Measurements from ENCODE around the gene KCNIP3. TPM values are rescaled to one million over a fixed set of nuclear protein-coding genes. Genes with fewer than 3 reads are reported as not detected.

KCNIP3 gene
- total RNA-seq, 1 experiment from 2014 or later, result 19.1 TPM

DNA sequence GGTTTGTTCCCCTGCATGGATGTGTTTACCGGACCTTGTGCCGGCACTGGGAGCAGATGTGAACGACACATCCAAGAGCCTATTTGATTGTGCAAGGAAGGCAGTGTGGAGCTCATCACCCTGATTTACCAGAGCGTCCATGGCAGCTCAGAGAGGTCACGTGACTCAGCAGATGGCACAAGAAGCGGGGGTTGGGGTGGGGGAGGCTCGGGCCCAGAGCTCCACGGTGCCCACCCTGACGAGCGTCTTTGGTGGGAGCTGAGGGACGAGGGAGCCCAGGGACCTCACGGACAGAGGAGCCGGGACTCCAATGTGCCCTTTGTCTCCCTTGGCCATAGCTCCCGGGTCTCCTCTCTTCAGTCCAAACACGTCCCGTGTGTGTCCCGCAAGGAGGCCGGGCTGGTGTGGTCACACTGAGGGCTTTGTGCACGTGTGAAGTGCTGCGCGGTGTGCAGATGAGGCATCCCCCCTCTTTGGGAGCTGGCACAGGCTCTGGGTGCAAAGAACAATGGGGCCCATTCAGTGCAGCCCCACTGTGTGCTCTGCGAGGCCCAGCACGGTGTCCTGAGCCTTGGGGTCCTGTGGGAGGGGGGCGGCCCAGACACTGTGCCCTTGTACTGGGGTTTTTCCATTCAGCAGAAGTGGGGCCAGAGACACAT, 15.5 kb downstream of the KCNIP3 start:
- TF ChIP-seq EZH2 (IDR thresholded peaks at IDR 0.05; ENCODE audit: low read length, unreplicated experiment), result no peak
- TF ChIP-seq EZH2phosphoT487 (IDR thresholded peaks at IDR 0.05; ENCODE audit: borderline replicate concordance, low read length), result no peak
- TF ChIP-seq, protein P1, sequence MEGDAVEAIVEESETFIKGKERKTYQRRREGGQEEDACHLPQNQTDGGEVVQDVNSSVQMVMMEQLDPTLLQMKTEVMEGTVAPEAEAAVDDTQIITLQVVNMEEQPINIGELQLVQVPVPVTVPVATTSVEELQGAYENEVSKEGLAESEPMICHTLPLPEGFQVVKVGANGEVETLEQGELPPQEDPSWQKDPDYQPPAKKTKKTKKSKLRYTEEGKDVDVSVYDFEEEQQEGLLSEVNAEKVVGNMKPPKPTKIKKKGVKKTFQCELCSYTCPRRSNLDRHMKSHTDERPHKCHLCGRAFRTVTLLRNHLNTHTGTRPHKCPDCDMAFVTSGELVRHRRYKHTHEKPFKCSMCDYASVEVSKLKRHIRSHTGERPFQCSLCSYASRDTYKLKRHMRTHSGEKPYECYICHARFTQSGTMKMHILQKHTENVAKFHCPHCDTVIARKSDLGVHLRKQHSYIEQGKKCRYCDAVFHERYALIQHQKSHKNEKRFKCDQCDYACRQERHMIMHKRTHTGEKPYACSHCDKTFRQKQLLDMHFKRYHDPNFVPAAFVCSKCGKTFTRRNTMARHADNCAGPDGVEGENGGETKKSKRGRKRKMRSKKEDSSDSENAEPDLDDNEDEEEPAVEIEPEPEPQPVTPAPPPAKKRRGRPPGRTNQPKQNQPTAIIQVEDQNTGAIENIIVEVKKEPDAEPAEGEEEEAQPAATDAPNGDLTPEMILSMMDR (conservative IDR thresholded peaks at IDR 0.05; ENCODE audit: low read depth, low read length), result no peak
- no TSS peak for BruUV-seq (replicated peaks)
- Histone ChIP-seq H3K4me1 (ENCODE audit: insufficient read depth, low read length) (peaks cover 50% of the 10 kb centered on the region), H3K79me2 (ENCODE audit: low read length) (no peaks in the 10 kb centered on the region), H3K27ac (ENCODE audit: low read length) (no peak overlapping the region), H3K9me2 (replicated peaks; ENCODE audit: low read length) (no peaks in the 10 kb centered on the region), H2AFZ (ENCODE audit: low read length) (no peak overlapping the region), H3K27me3 (ENCODE audit: low read length) (no peaks in the 10 kb centered on the region), H3F3A (ENCODE audit: low read length, unreplicated experiment) (peaks cover 6% of the 10 kb centered on the region), H3K36me3 (ENCODE audit: low read depth, low read length) (no peaks in the 10 kb centered on the region), H3K9ac (ENCODE audit: low read length) (no peak overlapping the region), H4K20me1 (ENCODE audit: low read length) (no peaks in the 10 kb centered on the region), H3K4me3 (ENCODE audit: low read length) (no peak overlapping the region), H3K4me2 (ENCODE audit: low read length) (no peak overlapping the region), H3K9me3 (ENCODE audit: low read length) (no peaks in the 10 kb centered on the region)
- CTCF ChIA-PET, result interaction anchor here (0.6 to 1.0 kb wide), 3 partner anchors 33 to 80 kb away, joined by 3 to 4 read pairs (median 3); no protein-coding TSS in a partner anchor
- no peak for ATAC-seq
- POLR2A ChIA-PET (ENCODE audit: unreplicated experiment), result no interaction called here
- no peak for DNase-seq
- intact Hi-C loops (cut with micrococcal nuclease), result no loop called here

DNA sequence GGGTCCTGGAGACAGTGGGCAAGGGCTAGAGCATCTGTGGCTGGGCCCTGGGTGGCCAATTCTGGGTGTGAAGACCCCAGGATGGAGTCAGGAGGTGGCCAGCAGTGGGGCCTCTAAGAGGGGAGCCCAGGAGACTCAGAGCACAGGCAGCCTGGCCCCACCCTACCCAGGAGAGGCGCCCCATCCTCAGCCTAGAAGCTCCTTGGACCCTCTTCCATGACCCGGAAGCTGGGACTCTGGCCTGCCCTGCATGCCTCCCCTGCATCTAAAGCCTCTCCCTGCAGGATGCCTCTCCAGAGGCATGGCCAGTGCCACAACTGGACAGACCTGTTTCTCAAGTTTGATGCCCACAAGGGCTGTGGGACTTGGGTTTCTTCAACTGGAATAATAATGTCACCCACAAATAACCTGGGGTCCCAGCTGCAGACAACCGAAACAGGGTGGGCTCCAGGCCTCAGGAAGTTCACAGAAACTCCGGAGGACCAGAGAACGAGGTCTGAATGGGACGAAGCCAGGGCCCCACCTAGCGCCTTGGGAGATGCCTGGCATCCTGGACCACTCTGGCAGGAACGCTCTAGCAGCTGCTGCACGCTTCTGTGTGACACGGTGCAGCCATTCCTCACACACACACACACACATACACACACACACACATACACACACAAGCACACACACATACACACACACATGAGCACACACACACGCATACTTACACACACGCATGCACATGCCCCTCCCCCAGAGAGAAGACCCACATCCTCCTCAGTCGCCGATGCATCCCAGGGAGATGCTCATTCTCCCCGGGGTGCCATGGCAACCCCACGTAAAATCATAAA, 16.4 kb downstream of the KCNIP3 start:
- no peaks in the 10 kb centered on the region for H3K27me3 ChIP-seq (ENCODE audit: low read length)
- no peak overlapping the region for H3K27ac ChIP-seq (ENCODE audit: low read length)
- no peak overlapping the region for H2AFZ ChIP-seq (ENCODE audit: low read length)
- TF ChIP-seq EZH2 (IDR thresholded peaks at IDR 0.05; ENCODE audit: low read length, unreplicated experiment) (no peak), EZH2phosphoT487 (IDR thresholded peaks at IDR 0.05; ENCODE audit: borderline replicate concordance, low read length) (no peak)
- TF ChIP-seq, protein P1 (conservative IDR thresholded peaks at IDR 0.05; ENCODE audit: low read depth, low read length), result no peak
- POLR2A ChIA-PET (ENCODE audit: unreplicated experiment), result no interaction called here
- no peaks in the 10 kb centered on the region for H3K9me2 ChIP-seq (replicated peaks; ENCODE audit: low read length)
- peak; percentile 77 for DNase-seq
- H3K9me3 ChIP-seq (ENCODE audit: low read length), result no peaks in the 10 kb centered on the region
- ATAC-seq, result no peak
- H3F3A ChIP-seq (ENCODE audit: low read length, unreplicated experiment), result peaks cover 6% of the 10 kb centered on the region
- H3K4me3 ChIP-seq (ENCODE audit: low read length), result no peak overlapping the region
- H3K36me3 ChIP-seq (ENCODE audit: low read depth, low read length), result no peaks in the 10 kb centered on the region
- no peak overlapping the region for H3K9ac ChIP-seq (ENCODE audit: low read length)
- peaks cover 57% of the 10 kb centered on the region for H3K4me1 ChIP-seq (ENCODE audit: insufficient read depth, low read length)
- BruUV-seq (replicated peaks), result no TSS peak
- H3K4me2 ChIP-seq (ENCODE audit: low read length), result peak overlapping the region; percentile 32; the same call in 1 of the 2 replicates
- no peaks in the 10 kb centered on the region for H3K79me2 ChIP-seq (ENCODE audit: low read length)
- H4K20me1 ChIP-seq (ENCODE audit: low read length), result no peaks in the 10 kb centered on the region
- CTCF ChIA-PET, result no interaction called here
- intact Hi-C loops (cut with micrococcal nuclease), result no loop called here
